Activated gamma-delta T cell treated with Interleukin-2 at 50 U/mL for 16 hours (primary cell): ENCODE measurements around the gene WNK1.
"Not testable (repeated sequence)": the region's sequence is repeated elsewhere in the genome, so short reads cannot be mapped to it uniquely, and the experiment has no call there.

Experiments
- DNase-seq: peaks from one replicate; pipeline ENCODE4 v3.0.0-alpha.2; 2020

WNK1 gene

GRCh38 chr12:818733-819132, 66.4 kb downstream of the WNK1 start:
- no peak for DNase-seq

DNA sequence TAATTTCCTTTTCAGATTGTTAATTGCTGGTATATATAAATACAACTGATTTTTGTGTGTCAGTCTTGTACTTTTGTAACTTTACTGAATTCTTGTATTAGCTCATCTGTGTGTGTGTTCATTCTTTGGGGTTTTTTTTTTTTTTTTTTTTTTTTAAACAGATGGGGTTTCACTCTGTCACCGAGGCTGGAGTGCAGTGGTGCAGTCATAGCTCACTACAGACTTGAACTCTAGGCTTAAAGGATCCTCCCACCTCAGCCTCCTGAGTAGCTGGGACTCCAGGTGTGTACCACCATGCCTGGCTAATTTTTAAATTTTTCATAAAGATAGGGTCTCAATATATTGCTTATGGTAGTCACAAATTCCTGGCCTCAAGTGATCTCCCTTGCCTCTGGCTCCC, 68.0 kb downstream of the WNK1 start:
- DNase-seq: no peak

DNA sequence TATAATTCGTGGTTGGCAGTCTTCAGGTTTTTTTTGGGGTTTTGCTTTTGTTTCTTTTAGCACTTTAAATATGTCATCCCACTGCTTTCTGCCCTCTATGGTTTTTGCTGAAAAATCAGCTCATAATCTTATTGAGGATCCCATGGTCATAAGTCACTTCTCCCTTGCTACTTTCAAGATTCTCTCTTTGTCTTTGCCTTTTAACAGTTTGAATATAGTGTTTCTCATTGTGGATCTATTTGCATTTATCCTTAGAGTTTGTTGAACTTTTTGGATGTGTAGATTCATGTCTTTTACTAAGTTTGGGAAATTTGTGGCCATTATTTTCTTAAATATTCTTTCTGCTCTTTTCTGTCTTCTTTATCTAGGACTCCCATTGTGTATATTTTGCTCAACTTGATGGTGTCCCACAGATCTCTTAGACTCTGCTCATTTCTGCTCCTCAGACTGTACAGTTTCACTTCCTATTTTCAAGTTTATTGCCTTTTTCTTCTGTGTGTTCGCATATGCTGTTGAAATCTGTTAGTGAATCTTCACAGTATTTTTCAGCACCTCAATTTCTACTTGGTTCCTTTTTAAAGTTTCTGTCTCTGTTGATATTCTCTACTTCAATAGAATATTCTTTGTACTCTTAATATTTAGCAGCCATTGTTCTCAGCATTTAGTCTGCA, 70.8 kb downstream of the WNK1 start:
- DNase-seq: no peak

GRCh38 chr12:826331-826730, 74.0 kb downstream of the WNK1 start:
- no peak for DNase-seq

DNA sequence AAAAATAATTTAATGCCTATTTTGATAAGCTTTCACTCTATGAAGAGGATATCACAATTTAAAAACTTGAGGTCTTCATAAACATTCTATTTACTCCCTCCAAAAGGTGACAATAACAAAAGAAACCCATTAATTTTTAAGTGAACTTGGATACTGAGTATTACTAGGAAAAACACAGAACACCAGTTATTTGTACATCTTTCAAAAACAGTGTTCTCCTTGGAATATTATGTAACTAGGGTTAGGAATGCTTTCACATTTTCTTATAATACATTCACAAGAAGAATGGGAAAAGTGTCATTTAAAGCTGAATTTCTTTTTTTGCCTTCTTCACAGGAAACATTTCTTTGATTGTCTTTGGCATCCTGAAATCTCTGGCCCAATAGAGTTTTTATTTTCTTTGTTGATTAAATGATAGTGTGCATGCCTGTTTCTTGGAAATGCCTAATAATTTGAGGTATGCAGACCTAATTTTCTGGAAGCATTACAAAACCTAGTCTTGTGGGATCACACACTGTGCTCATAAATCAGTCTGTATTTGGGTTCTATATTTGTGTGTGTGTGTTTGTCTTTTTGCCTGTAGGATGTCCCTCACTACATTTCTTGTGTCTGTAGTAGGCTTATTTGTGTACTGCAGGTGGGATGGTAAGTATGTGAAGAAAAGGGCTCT, 76.5 kb downstream of the WNK1 start:
- DNase-seq: no peak

- no peak for DNase-seq
Measured at GRCh38 chr12:830111-830867, 77.9 kb downstream of the WNK1 start.

DNA sequence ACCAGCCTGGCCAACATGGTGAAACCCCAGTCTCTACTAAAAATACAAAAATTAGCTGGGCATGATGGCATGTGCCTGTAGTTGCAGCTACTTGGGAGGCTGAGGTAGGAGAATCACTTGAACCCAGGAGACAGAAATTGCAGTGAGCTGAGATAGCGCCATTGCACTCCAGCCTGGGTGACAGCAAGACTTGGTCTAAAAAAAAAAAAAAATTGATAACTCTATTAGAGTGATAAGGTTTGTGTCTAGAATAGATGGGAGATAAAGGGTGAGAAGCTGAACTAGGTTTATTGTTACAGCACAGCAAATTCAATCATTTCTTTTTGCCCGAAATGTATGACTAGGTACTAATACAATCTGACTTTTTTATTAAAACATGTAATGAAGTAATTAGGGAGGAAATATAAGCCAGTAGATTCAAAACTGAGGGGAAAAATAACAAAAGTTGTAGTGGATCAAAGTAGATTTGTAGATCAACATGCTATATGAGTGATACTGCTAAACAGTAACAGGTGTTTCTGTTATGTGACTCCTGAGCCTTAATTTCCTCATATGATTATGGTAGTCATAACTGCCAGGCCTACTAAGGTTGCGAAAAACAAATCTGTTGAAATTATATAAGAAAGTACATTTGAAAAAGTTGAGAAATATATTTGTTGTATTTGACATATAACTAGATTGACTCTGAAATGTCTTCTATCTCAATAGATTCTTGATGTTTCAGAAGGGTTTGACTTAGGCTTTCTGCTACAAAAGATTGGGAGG, 83.6 kb downstream of the WNK1 start:
- no peak for DNase-seq

DNA sequence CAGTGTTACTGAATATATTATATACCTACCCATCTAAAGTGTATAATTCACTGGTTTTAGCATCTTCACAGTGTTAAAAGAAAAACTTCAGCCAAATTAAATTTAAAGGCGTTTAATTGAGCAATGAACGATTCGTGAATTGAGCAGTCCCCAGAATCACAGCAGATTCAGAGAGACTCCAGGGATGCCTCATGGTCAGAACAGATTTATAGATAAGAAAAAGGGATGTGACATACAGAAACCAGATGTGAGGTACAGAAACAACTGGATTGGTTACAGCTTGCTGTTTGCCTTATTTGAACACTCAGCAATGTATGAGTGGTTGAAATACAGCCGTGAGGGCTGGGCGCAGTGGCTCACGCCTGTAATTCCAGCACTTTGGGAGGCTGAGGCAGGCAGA, 84.6 kb downstream of the WNK1 start:
- no peak for DNase-seq

DNA sequence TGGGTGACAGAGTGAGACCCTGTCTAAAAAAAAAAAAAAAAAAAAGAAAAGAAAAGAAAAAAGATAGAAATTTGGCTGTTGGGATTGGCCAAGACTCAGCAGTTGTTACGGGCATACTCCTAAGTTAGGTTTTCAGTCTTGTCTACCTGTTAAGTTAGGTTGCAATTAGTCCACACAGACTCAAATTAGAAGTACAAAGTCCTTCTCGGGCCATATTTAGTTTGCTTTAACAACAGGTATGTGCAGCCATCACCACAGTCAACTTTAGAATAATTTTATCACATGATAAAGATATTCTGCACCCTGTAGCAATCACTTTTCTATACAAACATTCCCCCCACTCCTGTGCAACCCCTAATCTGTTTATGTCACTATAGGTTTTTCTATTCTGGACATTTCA, 85.2 kb downstream of the WNK1 start:
- no peak for DNase-seq

DNA sequence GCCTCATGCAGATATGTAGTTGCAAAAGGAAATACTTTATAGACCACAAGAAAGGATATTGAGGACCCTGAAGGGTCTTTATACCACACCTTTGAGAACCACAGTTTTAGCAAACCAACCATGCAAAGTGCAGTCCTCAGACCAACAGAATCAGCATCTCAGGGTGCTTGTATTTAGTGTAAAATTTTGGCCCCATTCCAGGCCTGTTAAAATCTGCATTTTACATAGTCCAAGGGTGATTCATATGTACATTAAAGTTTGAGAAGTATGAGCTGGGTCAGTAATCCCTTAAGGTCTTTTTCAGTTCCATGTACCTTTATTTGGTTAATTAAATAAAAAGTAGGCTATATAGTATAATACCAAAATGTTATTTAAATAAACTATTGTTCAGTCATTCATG, 91.2 kb downstream of the WNK1 start:
- no peak for DNase-seq

GRCh38 chr12:846421-846820, 94.0 kb downstream of the WNK1 start:
- DNase-seq: no peak

DNA sequence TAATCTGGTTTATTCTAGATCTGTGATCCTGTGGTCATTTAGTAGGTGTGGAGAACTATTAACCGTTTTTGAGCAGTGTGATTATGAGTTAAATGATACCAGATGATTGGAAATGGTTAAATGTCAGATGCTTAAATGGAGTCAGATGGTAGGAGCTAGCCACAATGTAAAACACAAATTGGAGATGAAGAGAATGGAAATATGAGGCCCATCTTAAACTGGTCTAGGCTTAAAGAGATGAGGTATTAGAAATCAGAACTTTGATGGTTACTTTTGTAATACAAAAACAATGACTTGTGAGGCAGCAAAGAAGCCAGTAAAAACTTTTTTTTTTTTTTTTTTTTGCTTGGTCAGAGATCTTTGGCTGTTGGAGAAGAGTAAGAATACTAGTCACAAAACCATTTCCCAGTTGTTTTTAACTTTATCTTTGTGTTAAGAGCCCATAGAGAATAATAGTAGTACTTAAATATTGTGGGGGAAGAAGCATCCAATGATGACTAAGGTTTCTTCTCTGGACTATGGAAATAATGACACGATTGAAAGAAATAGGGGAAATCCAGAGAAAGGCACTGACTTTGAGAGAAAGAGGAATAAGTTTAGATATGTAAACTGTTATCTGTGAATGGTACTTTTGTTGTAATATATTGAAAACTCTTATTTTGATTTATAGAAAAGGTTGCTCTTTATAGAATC, 95.9 kb downstream of the WNK1 start:
- no peak for DNase-seq

DNA sequence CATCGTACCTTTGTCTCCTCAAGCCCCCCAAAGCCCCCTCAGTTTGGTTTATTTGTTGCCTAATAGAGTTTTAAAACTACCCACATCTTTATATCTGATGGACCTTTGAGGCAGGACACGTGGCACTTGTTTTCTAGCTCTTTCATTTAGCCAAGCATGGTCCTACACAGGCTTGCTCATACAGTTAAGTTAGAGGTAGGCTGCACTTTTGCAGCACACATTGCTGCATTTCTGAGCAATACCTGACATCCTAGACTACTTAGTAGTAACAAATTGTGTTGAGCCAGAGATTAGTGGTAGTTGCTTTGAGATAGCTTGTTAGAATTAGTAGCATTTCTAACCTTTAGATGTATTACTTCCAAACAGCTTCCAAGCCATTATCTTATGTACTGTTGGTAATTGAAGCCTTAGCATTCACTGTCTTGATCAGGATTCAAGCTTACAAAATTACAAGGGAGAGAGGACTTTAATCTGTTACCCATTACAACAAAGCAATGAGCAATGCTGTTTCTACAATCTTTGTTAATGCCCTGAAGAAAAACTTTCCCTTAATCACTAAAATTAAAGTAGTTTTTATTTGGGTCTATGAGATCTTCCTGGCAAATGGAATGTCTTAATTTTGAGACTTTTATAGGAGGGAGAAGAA, 96.6 kb downstream of the WNK1 start:
- no peak for DNase-seq

DNA sequence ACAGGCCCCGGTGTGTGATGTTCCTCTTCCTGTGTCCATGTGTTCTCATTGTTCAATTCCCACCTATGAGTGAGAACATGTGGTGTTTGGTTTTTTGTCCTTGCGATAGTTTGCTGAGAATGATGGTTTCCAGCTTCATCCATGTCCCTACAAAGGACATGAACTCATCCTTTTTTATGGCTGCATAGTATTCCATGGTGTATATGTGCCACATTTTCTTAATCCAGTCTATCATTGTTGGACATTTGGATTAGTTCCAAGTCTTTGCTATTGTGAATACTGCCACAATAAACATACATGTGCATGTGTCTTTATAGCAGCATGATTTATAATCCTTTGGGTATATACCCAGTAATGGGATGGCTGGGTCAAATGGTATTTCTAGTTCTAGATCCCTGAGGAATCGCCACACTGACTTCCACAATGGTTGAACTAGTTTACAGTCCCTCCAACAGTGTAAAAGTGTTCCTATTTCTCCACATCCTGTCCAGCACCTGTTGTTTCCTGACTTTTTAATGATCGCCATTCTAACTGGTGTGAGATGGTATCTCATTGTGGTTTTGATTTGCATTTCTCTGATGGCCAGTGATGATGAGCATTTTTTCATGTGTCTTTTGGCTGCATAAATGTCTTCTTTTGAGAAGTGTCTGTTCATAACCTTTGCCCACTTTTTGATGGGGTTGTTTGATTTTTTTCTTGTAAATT, 97.5 kb downstream of the WNK1 start:
- not testable (repeated sequence) for DNase-seq

- no peak for DNase-seq
Measured at GRCh38 chr12:851343-851742, 99.0 kb downstream of the WNK1 start.

- DNase-seq: no peak
Measured at GRCh38 chr12:851913-852312, 99.5 kb downstream of the WNK1 start.

DNA sequence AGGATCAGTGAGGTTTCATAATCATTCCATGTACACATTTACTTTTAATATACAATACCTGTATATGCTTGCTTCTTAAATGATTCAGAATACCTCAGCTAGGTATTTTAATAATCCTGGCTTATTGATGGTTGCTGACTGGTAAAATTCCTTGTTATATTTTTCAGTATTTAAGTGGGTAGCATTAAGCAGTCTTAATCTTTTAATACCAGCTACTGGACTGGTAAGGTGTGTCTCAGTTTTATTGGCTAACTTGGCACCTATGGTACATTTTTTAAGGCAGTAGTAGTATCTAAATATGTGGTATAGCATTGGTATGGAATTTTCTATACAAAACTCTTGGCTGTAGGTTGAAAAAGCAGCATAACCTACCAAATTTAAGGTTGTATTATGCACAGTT, 100.5 kb downstream of the WNK1 start:
- DNase-seq: no peak

DNA sequence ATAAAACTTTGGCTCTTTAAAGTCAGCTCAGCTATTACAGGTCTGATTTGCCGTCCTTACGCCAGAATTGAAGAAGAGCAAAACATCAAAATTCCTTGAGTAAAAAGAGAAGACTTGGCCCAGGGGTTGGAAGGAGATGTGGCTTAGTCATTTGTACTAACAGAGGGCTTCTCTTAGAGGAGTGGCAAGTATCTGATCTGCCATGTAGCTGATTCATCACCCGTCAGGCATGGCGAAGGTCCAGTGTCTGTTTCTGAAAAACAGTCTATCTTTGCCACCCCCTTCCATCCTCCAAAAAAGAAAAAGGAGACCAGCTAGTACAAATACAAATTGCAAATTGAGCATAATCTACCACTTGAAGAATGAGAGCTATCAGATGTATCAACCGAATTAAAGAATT, 105.2 kb downstream of the WNK1 start:
- DNase-seq: no peak

- DNase-seq: no peak
Measured at GRCh38 chr12:862303-862911, 110.0 kb downstream of the WNK1 start.

DNA sequence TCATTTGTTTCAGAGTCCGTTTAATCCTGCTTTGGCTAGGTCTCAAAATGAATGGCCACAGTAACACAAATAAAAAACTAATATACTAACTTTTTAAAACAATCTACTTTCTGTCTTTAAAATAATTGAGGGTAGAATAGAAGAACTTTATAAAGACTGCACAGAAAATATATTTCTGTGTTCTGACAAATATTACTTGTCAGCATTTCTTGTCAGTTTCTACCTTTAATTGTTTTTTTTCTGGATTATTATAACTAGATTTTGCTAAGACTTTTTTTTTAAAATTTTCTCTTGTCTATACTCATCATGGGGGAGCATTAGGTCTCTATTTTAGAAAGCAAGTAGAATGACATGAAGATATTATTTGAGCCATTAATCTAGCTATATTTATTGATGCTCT, 110.9 kb downstream of the WNK1 start:
- DNase-seq: no peak

DNA sequence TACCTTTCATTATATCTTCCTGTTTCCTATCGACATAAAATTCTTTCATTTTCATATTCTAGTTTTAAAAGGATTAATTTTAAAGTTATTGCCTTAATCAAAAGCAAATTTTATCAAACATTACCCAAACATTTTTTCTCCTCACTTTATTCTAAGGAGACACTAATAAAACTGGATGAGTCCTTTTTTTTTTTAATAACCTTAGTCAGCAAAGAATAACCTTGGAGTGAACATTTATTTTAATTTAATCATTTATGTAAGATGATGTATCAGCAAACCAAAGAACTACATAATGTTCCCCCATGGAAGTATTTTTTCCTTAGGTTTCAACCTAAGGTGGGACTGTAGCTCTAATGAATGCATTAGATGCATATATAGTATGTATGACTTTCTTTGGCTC, 113.2 kb downstream of the WNK1 start:
- DNase-seq: no peak
